GM18505 (cell line): Measurements from ENCODE around the gene TPBGL.

Experiments used
- ATAC-seq: cut with Tn5 transposase; IDR thresholded peaks from one replicate; pipeline ENCODE4 v1.9.1; 2021; ENCODE audit not compliant: unreplicated experiment
- POLR2A ChIP-seq: IDR thresholded peaks from 4 replicates; pipeline ENCODE4 v1.6.1; 2011; ENCODE audit warnings: borderline replicate concordance; ENCODE audit not compliant: insufficient read depth, insufficient read length; ENCODE audit errors: extremely low read depth

TPBGL gene

DNA sequence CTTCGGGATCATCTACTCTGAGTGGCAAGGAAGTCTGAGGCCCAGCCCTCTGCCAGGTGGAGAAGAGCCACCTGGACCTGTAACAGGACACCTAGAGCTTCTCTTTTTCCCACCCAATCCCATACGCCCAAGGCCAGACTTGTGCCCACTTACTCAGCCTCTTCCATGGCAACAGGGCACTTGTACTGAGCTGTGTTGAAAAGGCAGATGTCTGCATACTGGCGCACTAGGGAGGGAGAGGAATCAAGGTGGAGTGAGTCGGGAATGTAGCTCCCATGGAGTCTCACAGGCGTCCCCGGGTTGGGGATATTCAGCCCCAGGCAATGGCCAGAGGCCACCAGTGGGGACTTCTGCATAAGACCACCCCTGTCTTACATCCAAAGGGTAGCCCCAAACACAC, 36.1 kb downstream of the TPBGL start:
- no peak for TF ChIP-seq POLR2A
- no peak for ATAC-seq

DNA sequence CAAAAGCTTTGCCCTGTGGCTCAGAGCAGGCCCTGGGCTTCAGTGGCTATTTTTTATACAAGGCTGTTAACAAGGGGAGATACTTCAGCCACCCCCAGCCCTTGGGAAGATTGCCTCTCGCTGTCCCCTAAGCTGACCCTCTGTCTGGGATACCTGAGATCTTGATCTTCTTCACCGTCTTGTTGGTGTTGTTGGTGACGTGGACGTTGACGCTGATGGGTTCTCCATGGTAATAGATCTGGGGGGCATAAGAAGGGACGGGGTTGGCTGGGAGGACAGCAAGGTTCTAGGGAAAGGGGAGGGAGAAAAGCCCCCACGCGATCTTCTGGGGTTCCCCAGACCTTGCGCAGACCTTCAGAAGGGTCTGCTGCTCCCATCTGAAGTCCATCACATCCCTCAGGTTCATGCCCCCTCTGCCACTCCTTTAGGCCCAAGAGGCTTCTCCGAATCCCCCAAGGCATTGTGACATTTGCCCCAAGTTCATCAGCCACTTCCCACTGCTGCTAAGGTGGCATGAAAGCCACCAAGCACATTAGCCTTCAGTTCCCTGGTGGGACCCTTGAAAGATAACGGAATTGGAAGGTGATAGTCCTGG, 36.7 kb downstream of the TPBGL start:
- ATAC-seq = no peak

DNA sequence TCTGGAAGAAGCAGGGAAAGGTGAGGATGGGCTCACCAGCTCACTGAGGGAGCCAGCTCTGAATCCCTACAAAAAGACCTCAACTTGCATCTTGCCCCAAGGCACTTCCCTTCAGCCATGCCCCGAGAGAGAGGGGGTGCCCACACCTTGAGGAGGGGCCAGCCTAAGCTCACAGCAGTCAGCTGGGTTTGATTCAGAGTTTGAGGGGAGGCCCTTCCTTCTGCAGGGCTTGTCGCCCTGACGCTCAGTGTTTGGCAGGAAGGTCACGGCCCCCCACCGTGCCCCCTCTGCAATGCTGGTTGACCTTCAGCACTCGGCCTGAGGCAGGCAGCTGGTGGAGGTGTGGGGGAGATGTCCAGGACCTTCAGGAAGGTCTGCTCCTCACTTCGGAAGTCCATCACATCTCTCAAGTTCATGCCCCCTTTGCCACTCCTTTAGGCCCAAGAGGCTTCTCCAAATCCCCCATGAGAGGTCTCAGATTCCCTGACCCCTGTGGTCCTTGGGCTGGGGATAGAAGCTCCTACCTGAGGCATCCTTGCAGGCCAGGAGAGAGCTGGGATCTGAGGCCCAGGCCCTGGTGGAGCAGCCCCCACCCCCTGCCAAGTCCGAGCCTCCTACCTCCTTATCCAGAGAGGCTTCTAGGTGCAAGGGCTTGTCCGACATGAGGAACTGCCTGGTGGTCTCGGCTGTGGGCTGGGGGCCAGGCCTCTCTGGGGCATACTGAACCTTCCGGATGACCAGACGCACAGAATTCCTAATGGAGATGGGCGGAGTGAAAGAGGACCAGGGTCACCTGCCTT, 37.6 kb downstream of the TPBGL start:
- ATAC-seq = no peak

More for the DNA sequence above, 36.7 kb downstream of the TPBGL start:
- no peak for TF ChIP-seq POLR2A

DNA sequence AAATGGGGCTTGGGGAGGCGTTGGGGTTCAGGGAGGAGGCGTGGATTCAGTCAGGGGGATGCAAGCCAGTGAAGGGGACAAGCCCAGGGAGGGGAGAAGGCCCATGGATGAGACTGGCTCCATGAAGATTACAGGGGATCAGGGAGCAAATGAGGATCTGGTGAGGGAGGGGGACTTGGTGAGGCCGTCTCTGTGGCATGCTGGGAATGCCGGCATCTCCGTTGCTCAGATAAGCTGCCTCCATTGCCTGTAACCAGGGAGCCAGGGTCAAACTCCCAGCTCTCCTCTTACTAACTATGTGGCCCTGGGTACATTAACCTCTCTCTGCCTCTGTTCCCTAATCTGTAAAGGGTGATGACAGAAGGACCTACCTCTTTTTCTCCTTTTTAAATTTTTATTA, 38.7 kb downstream of the TPBGL start:
- no peak for TF ChIP-seq POLR2A
- ATAC-seq = no peak

More for the DNA sequence above, 37.6 kb downstream of the TPBGL start:
- TF ChIP-seq POLR2A = no peak

DNA sequence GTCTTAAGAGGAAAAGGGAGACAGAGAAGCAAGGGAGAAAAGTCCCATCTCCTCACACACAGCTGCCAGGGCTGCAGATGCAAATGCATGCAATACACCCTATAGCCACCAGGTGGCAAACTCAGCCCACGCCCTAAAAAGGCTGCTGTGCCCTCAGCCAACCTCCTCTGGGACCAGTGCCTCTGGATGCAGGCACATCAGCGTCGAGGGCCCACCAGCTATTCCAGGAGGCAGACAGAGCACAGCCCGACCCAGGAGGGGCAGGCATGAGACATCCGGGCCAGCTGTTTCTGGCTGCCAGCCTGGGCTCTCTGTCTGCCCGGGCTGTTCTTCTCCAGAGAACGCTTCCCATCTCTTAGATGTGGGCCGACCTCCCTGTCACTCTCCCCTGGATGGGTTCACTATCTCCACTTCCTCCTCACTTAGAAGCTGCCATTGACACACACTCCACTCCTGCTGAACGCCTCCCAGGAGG, 39.7 kb downstream of the TPBGL start:
- ATAC-seq = no peak

DNA sequence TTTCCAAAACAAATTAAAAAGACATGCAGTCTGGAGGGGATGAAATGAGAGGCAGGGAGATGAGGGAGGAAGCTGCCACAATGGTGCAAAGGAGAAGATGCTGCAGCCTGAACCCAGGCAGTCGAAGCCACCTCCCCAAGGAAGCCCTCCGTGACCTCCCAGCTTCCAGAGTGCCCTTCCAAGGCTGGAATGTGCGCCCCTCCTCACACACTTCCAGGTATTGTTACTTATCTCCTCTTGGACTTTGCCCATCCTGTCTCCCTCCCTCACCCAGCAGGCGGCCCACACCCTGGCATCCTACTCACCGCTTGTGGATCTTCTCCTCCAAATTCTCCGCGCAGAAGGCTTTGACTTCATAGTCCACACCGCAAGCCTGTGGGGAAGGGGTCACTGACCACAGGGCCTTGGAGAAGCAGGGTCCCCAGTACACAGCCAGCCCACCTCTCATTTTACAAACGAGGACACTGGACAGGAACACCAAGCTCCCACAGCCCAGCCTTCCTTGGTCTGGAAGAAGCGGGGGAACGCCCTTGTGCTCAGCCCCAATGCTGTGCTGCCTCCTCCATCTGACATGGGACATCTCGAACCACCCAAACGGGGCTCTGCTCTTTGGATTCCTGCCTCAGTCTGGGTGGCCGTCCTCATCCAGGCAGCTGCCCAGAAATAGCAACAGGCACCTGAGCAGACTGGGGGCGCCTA, 40.3 kb downstream of the TPBGL start:
- TF ChIP-seq POLR2A = no peak
- no peak for ATAC-seq

More for the DNA sequence above, 39.7 kb downstream of the TPBGL start:
- TF ChIP-seq POLR2A = no peak

DNA sequence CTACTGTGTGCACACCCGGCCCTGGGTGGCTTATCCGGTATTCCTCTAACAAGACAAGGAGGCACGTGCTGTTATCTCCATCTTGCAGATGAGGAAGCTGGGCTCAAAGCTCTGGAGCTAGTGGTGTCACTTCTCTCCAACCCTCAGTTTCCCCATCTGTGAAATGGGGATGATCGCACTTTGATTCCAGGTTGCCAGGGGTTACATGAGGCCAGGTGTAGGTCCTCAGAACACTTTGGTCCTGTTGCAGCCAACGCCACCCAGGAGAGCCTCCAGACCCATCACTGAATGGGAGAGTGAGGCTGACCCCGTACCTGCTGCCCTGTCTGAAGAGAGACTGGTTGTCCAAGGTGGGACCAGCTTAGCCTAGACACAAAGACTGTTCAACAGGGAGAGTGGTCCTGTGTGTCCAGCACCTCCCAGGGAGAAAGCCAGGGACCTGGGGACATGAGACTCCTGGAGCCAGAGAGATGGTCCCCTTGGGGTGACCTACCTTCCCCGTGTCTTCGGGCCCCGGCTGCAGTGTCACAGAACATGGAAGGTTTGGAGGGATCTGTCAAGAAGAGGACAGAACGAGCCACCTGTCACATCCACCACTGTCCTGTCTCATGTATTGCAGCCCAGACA, 41.0 kb downstream of the TPBGL start:
- no peak for TF ChIP-seq POLR2A

DNA sequence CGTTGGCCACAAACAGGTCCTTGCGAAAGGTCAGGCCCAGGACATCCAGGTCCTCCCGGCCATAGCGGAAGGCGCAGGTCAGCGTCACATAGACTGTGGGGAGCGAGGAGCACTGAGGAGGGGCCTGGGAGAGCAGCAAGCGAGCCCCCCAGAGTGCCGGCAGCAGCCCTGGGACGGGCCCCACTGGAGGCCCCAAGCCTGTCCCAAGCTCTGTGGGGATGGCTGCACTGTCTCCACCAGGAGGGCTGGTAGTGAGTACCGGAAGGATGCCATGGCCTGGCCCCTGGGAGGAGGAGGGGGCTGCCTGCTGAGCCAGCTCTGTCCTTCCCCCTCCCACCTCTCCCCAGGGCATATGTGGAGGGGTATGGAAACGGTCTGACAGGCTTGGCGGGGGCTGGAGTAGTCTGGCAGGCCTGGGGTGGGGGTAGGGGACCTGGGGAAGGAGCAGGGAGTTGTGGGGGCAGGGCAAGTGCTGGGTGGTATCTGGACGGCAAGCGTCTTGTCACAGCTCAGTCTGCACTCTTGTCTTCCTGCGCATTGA, 42.9 kb downstream of the TPBGL start:
- no peak for TF ChIP-seq POLR2A
- ATAC-seq = no peak

More for the DNA sequence above, 41.0 kb downstream of the TPBGL start:
- ATAC-seq = no peak

DNA sequence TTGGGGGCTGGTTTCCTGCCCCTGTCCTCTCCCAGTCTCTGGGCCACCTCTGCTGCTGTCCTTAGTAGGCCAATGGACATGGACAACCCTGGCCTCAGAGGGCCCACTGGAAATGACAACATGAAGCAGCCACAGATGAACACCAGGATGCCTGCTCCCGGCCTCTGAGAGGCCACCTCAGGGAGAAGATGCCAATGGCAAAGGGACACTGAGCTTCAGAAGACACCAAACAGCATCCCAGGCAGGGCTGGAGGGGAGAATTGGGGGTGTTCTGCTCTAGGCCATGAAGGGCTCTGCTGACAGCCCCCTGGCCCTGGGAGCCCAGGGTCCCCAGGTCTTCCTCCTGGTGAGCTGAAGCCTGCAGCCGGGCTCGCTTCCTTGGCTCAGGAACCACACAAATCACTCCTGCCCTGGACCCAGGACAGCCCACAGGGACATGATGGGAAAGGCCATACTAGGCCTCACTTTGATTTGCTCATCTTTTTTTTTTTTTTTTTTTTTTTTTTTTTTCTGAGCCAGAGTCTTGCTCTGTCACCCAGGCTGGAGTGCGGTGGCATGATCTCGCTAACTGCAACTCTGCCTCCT, 45.3 kb downstream of the TPBGL start:
- no peak for TF ChIP-seq POLR2A
- ATAC-seq = no peak

DNA sequence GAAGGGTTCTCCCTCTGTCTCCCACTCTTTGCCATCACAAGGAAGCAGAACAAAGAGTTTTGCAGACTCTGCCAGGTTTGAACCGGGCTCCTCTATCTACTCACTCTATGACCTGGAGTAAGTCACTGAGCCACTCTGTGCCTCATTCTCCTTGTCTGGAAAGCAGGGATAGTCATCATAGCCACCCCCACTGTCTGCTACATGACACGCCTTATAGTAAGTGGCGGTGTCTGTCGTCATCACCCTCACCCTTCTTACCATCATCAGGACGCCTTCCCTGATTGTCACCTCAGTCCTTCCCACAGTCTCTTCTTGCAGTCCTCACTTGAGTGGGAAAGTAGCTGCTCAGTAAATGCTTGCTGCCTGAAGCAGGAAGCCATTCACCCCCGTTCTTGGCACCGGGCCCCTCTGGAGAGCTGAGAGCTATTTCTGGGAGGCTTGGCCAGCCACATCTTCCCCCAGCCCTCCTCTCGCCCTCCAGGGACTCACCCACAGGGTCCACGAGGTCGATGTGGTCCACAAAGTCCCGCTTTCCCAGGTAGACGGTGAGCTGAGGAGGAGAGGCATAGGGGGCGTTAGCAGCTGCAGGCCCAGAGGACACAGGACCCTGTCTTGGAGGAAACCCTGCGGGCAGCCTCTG, 46.4 kb downstream of the TPBGL start:
- TF ChIP-seq POLR2A = no peak
- no peak for ATAC-seq

DNA sequence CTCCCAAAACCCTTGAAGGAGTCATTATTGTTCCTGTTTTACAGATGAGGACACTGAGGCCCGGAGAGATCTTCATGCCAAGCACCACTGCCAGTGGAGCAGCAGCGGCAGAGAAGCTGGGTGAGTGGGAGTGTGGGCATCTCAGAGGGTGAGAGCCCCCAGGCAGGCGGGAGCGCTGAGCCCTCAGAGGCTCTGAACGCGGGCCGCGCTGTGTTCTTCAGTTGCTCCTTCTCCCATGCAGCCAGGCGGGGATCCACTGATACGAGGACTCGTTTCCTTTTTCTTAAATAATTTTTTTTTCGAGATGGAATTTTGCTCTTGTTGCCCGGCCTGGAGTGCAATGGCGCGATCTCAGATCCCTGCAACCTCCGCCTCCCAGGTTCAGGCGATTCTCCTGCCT, 47.0 kb downstream of the TPBGL start:
- TF ChIP-seq POLR2A = no peak
- ATAC-seq = no peak

DNA sequence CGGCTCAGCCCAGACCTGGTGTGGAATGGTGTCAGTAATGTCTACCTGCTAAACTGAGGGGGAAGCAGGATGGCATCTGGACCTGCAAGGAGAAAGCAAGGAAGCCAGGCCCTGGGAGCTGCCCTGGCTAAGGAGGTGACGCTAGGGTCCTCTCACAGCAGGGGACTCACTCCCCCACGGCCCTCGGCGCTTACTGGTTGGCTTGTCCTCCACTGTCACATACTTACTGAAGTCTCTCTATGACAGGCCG, 48.9 kb downstream of the TPBGL start:
- no peak for TF ChIP-seq POLR2A
- ATAC-seq = no peak

DNA sequence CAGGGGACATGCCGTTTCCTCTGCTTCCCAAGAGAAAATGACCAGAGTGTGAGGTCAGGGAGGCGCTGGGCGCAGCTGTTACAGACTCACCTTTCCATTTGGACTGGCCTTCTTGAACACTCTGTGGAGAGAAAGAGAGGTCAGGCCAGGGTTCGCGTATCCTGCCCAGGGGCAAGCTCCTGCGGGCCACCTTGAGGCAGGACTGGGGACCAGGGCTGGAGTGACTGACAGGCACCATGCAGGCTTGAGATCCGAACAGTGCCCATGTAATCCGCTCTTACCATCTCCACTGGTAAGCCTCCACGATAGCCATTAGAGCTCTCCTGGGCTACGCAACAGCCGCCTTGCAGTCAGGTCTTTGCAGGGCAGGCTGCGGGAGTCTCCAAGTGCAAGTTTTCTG, 49.3 kb downstream of the TPBGL start:
- no peak for ATAC-seq
- TF ChIP-seq POLR2A = no peak

DNA sequence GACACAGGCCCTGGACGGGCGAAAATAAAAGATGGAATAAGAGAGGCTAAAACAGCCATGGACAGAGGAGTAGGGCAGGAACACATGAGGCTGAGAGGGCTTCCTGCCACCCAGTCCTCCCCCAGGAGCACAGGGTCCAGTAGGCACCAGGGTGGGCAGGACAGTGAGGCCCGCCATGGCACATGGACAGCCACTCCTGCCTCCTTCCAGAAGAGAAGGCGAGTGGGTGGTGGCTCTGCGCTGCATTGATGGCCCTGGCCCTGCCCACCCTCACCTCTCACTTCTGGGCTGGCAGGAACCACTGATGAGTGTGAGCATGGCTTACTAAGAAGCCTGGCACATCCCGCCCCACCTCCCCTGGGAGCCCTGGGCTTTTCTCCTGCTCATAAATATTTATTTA, 51.2 kb downstream of the TPBGL start:
- no peak for ATAC-seq
- TF ChIP-seq POLR2A = no peak
